Ovary (tissue), 9 donors: ENCODE measurements around the gene WNT3. TPM values are rescaled to one million over a fixed set of nuclear protein-coding genes. Genes with fewer than 3 reads are reported as not detected.

Experiments used
- DNase-seq, 5 donors: peaks; one replicate each; pipeline ENCODE4 v3.0.0-alpha.2; 2019 to 2020
- H3K27ac ChIP-seq, 2 donors: fragments of 200-600 bp; one replicate each; pipeline versions ENCODE4 v1.5.1 to v1.8.0; 2019 to 2022
- H3K27me3 ChIP-seq: fragments of 200-600 bp; one replicate; pipeline ENCODE4 v1.8.0; 2022
- H3K36me3 ChIP-seq: fragments of 200-600 bp; sonication (generic); one replicate; pipeline ENCODE4 v1.5.1; 2019
- H3K4me1 ChIP-seq: one replicate; pipeline ENCODE4 v1.8.1; 2013; ENCODE audit warnings: mild to moderate bottlenecking, moderate library complexity; ENCODE audit not compliant: insufficient read depth
- H3K4me3 ChIP-seq: fragments of 200-600 bp; sonication (generic); one replicate; pipeline ENCODE4 v1.5.1; 2017
- H3K9me3 ChIP-seq, 2 donors: fragments of 200-600 bp in 1 of 2; sonication (generic) in 1 of 2; one replicate each; pipeline versions ENCODE4 v1.5.1 to v1.8.1; 2013 to 2019; ENCODE audit warnings: mild to moderate bottlenecking in 1 of 2, moderate library complexity in 1 of 2
- EP300 ChIP-seq: sonication (generic); formaldehyde crosslinking; IDR thresholded peaks from one replicate; pipeline ENCODE4 v1.6.1; 2017; ENCODE audit warnings: antibody characterized with exemption
- POLR2A ChIP-seq: fragments of 450-650 bp; IDR thresholded peaks from one replicate; pipeline ENCODE4 v1.6.1; 2017; ENCODE audit warnings: antibody characterized with exemption, mild to moderate bottlenecking, moderate library complexity
- WGBS, 3 donors: extraction: QIAGEN DNeasy Blood & Tissue Kit in 1 of 3; methylation state at CpG; one replicate each; pipeline versions ENCODE4 v1.1.5 to v1.1.7; 2013 to 2017; 5-methylcytosine and 5-hydroxymethylcytosine counted together
- intact Hi-C, 4 donors: fragments of 100-400 bp; cut with DNase I; formaldehyde crosslinking; loops; one replicate each; pipeline versions ENCODE4 v1.11.0 to v1.15.1; 2022 to 2023
- polyA plus RNA-seq, 2 donors: library from polyadenylated mRNA; stranded (reverse); fragments of 200-250 nt in 1 of 2; fragments of 350-450 nt in 1 of 2; fragmentation: Illumina TruSeq in 1 of 2; extraction: RNeasy Lipid Tissue Mini Kit (QIAGEN cat#74804) in 1 of 2; gene quantifications; one replicate each; pipeline ENCODE4 v1.2.3, GENCODE V29; 2013 to 2014
- total RNA-seq, 7 donors: library from RNA; depleted of rRNA in 2 of 7; stranded (reverse); fragments of >200 nt in 2 of 7; fragmentation: NEBNext Ultra II Directional in 3 of 7; extraction: Animal tissue kit (Norgen Biotek cat#: 25700) in 3 of 7; gene quantifications; one replicate each; pipeline versions ENCODE4 v1.1.0 to v1.2.4, GENCODE V29; 2016 to 2023
- TF ChIP-seq, protein P1 (sequence below), 3 donors: fragments of 450-650 bp in 2 of 3; fragments of 200-600 bp in 1 of 3; IDR thresholded peaks; one replicate each; pipeline versions ENCODE4 v1.5.1 to v1.8.0; 2016 to 2022; ENCODE audit warnings: antibody characterized with exemption in 3 of 3, mild to moderate bottlenecking in 1 of 3
- donor health status: DM: no; HTN: no; CAD: no; lungs with moderate emphysema.
- donor health status: DM: no; HTN: no; CAD: no.
- donor health status: Bipolar disorder and iron deficiency.
- donor health status: DM: yes; HTN: yes; CAD: no.
- donor health status: DM: no; HTN: no; CAD: no.
- donor health status: DM: yes; HTN: yes; CAD: no.

Gene WNT3
- total and polyA plus RNA-seq, 9 donors = 0.23 to 1.7 (median 0.57) TPM; not detected in 1

DNA sequence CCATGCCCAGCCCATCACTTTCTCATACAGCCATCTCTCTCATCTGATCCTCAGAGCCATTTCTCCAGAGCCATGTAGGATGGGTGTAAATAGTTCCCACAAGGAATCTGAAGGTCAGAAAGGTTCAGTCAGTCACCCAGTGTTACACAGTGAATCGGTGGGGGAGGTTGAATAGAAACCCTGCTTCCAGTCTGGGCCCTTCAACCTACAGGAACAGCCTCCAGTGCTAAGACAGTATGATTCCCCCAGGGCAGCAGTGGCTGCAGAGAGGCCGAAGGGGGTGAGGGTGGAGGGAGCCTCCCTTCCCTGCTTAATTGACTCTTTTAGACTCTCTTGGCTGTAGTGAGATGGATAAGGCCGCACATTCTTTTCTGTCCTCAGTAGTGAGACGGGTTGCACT lies 36.5 kb upstream of the WNT3 start:
- Histone ChIP-seq H3K27ac (no peak overlapping the region), H3K9me3 (no peaks in the 10 kb centered on the region), H3K4me3 (no peak overlapping the region), H3K36me3 (no peaks in the 10 kb centered on the region), H3K27me3 (no peaks in the 10 kb centered on the region), H3K4me1 (peaks cover 6% of the 10 kb centered on the region)
- 52 to 71% (median 58%) methylated on average over 4 of the region's 4 CpGs for WGBS, 3 donors
- no peak for TF ChIP-seq POLR2A
- TF ChIP-seq, protein P1, sequence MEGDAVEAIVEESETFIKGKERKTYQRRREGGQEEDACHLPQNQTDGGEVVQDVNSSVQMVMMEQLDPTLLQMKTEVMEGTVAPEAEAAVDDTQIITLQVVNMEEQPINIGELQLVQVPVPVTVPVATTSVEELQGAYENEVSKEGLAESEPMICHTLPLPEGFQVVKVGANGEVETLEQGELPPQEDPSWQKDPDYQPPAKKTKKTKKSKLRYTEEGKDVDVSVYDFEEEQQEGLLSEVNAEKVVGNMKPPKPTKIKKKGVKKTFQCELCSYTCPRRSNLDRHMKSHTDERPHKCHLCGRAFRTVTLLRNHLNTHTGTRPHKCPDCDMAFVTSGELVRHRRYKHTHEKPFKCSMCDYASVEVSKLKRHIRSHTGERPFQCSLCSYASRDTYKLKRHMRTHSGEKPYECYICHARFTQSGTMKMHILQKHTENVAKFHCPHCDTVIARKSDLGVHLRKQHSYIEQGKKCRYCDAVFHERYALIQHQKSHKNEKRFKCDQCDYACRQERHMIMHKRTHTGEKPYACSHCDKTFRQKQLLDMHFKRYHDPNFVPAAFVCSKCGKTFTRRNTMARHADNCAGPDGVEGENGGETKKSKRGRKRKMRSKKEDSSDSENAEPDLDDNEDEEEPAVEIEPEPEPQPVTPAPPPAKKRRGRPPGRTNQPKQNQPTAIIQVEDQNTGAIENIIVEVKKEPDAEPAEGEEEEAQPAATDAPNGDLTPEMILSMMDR (IDR thresholded peaks at IDR 0.05) = no peak
- intact Hi-C loops = no loop called here
- DNase-seq = no peak

DNA sequence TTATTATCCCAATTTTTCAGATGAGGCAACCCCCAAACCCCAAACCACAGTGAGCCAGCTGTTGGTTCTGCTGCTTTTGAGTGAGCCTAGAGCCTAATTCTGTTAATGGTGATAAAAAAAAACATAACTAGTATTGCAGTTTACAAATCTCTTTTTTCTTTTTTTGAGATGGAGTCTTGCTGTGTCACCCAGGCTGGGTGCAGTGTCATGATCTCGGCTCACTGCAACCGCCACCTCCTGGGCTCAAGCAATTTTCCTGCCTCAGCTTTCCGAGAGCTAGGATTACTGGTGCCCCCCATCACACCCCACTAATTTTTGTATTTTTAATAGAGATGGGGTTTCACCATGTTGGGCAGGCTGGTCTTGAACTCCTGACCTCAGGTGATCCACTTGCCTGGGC lies 36.0 kb upstream of the WNT3 start:
- H3K27ac ChIP-seq = no peak overlapping the region
- H3K27me3 ChIP-seq = no peaks in the 10 kb centered on the region
- intact Hi-C loops = no loop called here
- 94 to 96% (median 94%) methylated on average over 3 of the region's 3 CpGs for WGBS, 3 donors
- no peaks in the 10 kb centered on the region for H3K36me3 ChIP-seq
- TF ChIP-seq, protein P1 (IDR thresholded peaks at IDR 0.05) = no peak
- TF ChIP-seq POLR2A (no peak), EP300 (no peak)
- DNase-seq = no peak
- no peaks in the 10 kb centered on the region for H3K9me3 ChIP-seq
- H3K4me3 ChIP-seq = no peak overlapping the region
- peaks cover 6% of the 10 kb centered on the region for H3K4me1 ChIP-seq

DNA sequence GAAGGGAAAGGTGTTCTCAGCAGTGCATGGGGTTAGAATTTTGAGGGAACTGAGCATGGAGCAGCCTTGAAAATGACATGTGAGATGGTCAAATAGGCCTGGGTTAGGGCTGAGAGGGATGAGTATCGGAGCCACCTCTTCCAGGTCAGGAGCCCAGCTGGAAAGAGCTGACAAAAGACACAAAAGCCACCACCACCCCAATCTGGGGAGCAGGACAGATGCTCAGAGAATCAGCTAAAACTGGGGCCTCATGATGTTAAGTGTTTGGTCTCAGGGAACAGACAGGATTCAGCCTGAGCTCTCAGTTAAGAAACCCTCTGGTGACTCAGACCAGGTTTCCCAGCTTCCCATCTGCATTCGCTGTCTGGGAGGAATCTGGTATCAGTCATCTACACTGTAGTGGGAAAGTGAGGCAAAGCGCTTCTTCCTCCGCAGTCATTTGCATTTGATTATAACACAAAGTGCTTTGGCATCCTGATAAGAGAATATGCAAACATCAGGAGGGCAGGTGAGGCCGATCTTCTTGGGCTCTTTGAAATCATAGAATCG lies 35.5 kb upstream of the WNT3 start:
- intact Hi-C loops = no loop called here
- Histone ChIP-seq H3K4me3 (no peak overlapping the region), H3K27ac (no peak overlapping the region), H3K36me3 (no peaks in the 10 kb centered on the region), H3K9me3 (no peaks in the 10 kb centered on the region), H3K4me1 (peaks cover 6% of the 10 kb centered on the region), H3K27me3 (no peaks in the 10 kb centered on the region)
- TF ChIP-seq EP300 (no peak), POLR2A (no peak)
- TF ChIP-seq, protein P1 (IDR thresholded peaks at IDR 0.05) = no peak
- no peak for DNase-seq
- WGBS, 3 donors = 74 to 86% (median 76%) methylated on average over 6 of the region's 6 CpGs

DNA sequence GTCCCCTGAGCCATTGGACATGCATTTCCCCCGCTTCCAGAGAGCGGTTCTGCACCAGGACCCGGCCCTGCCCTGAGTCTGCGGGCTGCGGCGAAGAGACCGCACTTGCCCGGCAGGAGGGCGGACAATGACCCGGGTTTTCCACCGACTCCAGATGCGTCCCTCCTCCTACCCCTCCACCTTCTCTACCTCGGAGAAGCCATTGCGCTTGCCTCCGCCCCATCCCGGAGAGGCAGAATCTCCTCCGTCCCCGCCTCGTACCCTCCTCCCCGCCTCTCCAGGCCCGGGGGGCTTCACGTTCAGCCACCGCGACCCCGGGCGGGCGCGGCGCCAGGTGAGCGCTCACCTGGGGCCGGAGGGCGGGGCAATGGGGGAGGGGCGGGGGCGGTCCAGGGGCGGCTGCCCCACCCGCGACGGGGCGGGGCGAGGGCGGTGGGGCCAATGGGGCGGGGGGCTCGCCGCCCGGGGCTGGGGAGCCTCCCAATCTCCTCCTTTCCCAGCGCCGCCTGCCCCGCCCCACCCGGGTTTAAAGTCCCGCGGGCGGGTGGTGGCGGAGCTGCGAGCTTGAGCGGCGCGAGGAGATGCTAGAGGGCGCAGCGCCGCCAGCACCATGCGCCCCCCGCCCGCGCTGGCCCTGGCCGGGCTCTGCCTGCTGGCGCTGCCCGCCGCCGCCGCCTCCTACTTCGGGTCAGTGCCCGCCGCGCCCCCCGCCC lies 32.7 kb upstream of the WNT3 start, which contains the start of gene WNT9B:
TSS of gene WNT9B (plus strand) at position 555 of the 713 bp plus-strand sequence. CDS start at position 611, 56 bp downstream.
- WGBS, 3 donors = 1% methylated on average over 41 to 75 of the region's 75 CpGs
- Histone ChIP-seq H3K36me3 (no peaks in the 10 kb centered on the region), H3K4me1 (peaks cover 6% of the 10 kb centered on the region), H3K4me3 (peak within 1 kb of the TSS; percentile 16), H3K27ac (no peak within 1 kb of the TSS), H3K9me3 (no peaks in the 10 kb centered on the region), H3K27me3 (no peaks in the 10 kb centered on the region)
- no peak for DNase-seq
- TF ChIP-seq, protein P1 (IDR thresholded peaks at IDR 0.05) = no peak
- TF ChIP-seq POLR2A = no peak
- intact Hi-C loops = no loop called here
